AG10803 (cell line): ENCODE data around the gene NCCRP1.

ENCODE experiments used
- DNase-seq: peaks from one replicate; pipeline ENCODE4 v3.0.0; 2010; ENCODE audit warnings: low read depth
- H3K4me3 ChIP-seq: 2 replicates; pipeline ENCODE4 v1.5.1; 2011; ENCODE audit warnings: mild to moderate bottlenecking, low read length, control low read depth
- TF ChIP-seq, protein P1 (sequence below): conservative IDR thresholded peaks from 2 replicates; pipeline ENCODE4 v1.5.1; 2011; ENCODE audit warnings: mild to moderate bottlenecking, low read length, control low read depth, inconsistent platforms

Gene NCCRP1

DNA sequence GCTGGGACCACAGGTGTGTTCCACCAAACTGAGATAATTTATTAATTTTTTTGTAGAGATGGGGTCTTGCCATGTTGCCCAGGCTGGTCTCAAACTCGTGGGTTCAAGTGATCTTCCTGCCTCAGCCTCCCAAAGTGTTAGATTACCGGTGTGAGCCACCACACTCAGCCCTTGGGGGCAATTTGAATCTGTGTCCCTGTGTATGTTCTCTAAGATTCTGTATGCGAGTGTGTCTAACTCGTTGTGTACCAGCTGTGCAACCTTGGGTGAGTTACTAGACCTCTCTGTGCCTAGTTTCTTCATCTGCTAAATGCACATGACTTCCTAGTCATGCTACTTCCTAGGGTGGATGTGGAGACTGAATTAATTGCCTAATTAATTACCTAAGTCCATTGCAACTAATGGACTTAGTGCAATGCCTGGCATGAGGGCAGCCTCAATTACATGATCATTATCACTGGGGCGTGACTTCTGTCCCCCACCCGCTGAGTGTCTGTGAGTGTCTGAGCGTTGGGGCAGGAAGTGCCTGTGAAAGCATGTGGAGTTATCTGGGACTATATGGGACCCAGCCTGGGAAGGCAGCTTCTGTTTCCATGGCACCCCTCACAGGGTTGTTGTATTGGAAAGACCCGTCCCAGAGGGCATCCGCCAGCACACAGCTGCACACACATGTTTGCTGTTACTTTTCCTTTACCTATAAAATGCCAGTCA lies 1.8 kb upstream of the NCCRP1 start:
- no peak overlapping the region for H3K4me3 ChIP-seq
- TF ChIP-seq, protein P1, sequence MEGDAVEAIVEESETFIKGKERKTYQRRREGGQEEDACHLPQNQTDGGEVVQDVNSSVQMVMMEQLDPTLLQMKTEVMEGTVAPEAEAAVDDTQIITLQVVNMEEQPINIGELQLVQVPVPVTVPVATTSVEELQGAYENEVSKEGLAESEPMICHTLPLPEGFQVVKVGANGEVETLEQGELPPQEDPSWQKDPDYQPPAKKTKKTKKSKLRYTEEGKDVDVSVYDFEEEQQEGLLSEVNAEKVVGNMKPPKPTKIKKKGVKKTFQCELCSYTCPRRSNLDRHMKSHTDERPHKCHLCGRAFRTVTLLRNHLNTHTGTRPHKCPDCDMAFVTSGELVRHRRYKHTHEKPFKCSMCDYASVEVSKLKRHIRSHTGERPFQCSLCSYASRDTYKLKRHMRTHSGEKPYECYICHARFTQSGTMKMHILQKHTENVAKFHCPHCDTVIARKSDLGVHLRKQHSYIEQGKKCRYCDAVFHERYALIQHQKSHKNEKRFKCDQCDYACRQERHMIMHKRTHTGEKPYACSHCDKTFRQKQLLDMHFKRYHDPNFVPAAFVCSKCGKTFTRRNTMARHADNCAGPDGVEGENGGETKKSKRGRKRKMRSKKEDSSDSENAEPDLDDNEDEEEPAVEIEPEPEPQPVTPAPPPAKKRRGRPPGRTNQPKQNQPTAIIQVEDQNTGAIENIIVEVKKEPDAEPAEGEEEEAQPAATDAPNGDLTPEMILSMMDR = no peak
- no peak for DNase-seq

DNA sequence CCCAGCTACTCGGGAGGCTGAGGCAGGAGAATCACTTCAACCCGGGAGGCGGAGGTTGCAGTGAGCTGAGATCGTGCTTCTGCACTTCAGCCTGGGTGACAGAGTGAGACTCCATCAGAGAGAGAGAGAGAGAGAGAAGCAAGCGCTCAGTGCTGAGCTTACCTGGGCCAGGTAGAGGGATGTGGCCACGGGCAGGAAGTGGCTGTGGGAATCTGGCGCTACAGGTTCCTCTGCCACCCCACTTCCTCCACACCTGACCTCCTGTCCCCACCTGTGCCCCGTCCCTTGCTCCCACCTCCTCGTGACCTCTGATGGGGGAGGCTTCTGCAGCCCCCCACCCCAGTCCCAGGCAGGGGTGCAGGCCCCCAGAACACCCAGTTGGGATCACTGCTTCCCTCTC lies 1.0 kb upstream of the NCCRP1 start:
- no peak for DNase-seq
- TF ChIP-seq, protein P1 = no peak
- H3K4me3 ChIP-seq = no peak overlapping the region

DNA sequence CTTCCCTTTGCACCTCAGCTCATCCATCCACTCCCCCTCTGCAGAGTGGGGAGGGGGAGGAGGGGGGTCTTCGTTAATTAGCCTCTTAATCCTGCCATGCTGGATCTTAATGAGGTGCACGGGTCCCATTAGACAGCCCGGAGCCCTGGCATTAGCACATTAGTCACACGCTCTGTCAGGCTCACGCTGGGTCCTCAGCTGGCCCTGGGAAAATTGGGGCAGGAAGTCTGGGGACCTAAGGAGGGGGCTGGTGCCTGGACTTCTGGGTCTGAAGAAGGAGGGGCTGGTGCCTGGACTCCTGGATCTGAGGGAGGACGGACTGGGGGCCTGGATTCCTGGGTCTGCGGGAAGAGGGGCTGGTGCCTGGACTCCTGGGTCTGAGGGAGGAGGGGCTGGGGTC lies 444 bp upstream of the NCCRP1 start:
- no peak overlapping the region for H3K4me3 ChIP-seq
- TF ChIP-seq, protein P1 = no peak
- no peak for DNase-seq

DNA sequence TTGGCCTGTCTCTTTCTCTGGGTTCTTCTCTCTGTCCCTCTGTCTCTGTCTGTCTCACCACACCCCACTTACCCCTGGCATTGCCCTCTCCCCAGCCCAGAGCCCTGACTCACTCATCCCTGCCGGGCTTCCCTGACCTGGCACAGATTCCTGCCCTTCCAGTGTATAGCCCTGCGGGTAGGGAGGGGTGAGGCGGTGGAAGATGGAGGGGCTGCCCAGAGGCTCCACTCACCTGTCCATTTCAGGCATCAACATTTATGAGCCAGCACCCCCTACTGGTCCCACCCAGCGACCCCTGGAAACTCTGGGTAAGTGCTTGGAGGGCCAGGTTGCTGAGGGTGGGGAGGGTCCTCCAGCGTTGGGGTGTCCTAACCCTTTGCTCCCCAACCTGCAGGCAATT lies 1.0 kb downstream of the NCCRP1 start:
- no peak for DNase-seq
- TF ChIP-seq, protein P1 = no peak

DNA sequence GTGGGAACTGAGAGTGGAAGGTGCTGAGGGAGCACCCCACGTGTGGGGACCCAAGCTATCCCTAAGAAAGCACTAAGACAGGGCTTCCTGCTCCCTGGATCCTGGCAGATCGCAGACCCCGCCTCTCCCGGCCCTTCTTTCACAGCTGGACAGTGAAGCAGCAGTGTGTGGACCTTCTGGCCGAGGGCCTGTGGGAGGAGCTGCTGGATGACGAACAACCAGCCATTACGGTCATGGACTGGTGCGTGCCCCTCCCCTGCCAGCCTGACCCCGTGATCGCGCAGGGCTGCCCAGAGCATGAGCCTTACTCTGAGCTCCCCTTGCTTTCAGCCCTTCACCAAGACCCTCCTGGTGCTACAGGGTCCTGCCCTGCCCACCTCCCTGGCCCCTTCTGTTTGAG lies 2.3 kb downstream of the NCCRP1 start:
- no peak overlapping the region for H3K4me3 ChIP-seq
- peak; percentile 40 for DNase-seq
- TF ChIP-seq, protein P1 = no peak

More for the DNA sequence above, 1.0 kb downstream of the NCCRP1 start:
- H3K4me3 ChIP-seq = no peak overlapping the region

DNA sequence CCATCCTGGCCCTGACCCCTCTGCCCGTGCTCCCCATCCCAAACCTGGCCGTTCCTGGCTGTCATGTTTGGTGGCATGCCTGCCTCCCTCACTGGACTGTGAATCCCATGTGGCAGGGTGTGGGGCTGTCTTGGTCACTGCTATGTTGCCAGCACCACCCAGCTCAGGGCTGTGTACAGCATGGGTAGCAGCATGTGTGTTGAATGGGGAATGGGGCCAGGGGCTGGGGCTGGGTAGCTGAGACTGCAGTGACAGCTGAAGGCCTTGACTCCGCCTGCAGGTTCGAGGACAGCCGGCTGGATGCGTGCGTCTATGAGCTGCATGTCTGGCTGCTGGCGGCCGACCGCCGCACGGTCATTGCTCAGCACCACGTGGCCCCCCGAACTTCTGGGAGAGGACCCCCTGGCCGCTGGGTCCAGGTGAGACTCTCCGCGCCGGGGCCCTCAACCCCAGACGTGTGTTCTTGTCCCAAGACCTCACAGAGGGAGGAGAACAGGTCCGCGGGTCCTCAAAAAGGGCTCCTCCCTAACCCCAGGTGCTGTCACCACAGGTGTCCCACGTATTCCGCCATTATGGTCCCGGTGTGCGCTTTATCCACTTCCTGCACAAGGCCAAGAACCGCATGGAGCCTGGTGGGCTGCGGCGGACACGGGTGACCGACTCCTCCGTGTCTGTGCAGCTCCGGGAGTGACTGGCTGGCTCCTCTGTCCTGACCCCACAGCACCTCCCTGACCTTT lies 3.5 kb downstream of the NCCRP1 start:
- TF ChIP-seq, protein P1 = no peak
- no peak for DNase-seq
- no peak overlapping the region for H3K4me3 ChIP-seq

DNA sequence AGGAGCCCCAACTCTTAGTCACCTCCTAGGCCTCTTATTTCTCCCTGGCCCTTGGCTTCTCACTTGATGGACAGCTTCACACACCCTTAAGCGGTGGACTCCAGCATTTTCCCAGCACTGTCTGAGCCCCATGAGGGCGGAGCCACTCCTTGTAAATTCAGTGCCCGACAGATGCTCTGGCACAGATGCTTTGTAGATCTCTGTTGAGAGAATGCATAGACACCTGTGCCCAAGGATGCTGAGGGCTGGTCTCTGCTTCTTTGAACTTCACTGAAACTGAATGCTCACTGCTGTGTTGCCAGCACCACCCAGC lies 4.0 kb downstream of the NCCRP1 start:
- TF ChIP-seq, protein P1 = no peak
- no peak for DNase-seq
- no peak overlapping the region for H3K4me3 ChIP-seq
